HEK293T (cell line): Measurements from ENCODE around the gene NOXA1.

Source experiments
- CTCF ChIA-PET: fragments of 350-600 bp; formaldehyde crosslinking; extraction: SDS; loops from one replicate; lab custom pipeline; 2021; ENCODE audit warnings: antibody characterized with exemption, inconsistent platforms; lab: Yijun Ruan, JAX
- POLR2A ChIA-PET: fragments of 350-600 bp; formaldehyde crosslinking; extraction: SDS; loops from one replicate; lab custom pipeline; 2020; ENCODE audit warnings: antibody characterized with exemption, inconsistent platforms; lab: Yijun Ruan, JAX
- DNase-seq: peaks from one replicate; pipeline ENCODE4 v3.0.0; 2012; ENCODE audit warnings: mixed read lengths; ENCODE audit errors: extremely low spot score
- ARNT ChIP-seq: fragments of 450-650 bp; IDR thresholded peaks from 2 replicates; pipeline ENCODE4 v1.6.1; 2017; ENCODE audit warnings: mild to moderate bottlenecking
- BHLHE40 ChIP-seq: fragments of 450-650 bp; IDR thresholded peaks from 2 replicates; pipeline ENCODE4 v1.6.1; 2016; ENCODE audit warnings: mild to moderate bottlenecking, moderate library complexity, borderline replicate concordance
- CTBP1 ChIP-seq: fragments of 450-650 bp; IDR thresholded peaks from 2 replicates; pipeline ENCODE4 v1.6.1; 2016; ENCODE audit warnings: borderline replicate concordance
- ELF4 ChIP-seq: fragments of 450-650 bp; IDR thresholded peaks from 2 replicates; pipeline ENCODE4 v1.6.1; 2017; ENCODE audit warnings: antibody characterized with exemption
- FOXA1 ChIP-seq: fragments of 450-650 bp; IDR thresholded peaks from 2 replicates; pipeline ENCODE4 v1.6.1; 2016; ENCODE audit warnings: mild to moderate bottlenecking
- FOXK2 ChIP-seq: fragments of 450-650 bp; IDR thresholded peaks from 2 replicates; pipeline ENCODE4 v1.6.1; 2016; ENCODE audit warnings: mild to moderate bottlenecking
- FOXM1 ChIP-seq: fragments of 450-650 bp; IDR thresholded peaks from 2 replicates; pipeline ENCODE4 v1.6.1; 2017; ENCODE audit warnings: mild to moderate bottlenecking, borderline replicate concordance
- HDGF ChIP-seq: fragments of 450-650 bp; IDR thresholded peaks from 2 replicates; pipeline ENCODE4 v1.6.1; 2017; ENCODE audit warnings: antibody characterized with exemption, borderline replicate concordance
- L3MBTL2 ChIP-seq: fragments of 450-650 bp; conservative IDR thresholded peaks from 2 replicates; pipeline ENCODE4 v1.6.1; 2016; ENCODE audit warnings: mild to moderate bottlenecking
- LEF1 ChIP-seq: fragments of 450-650 bp; IDR thresholded peaks from 2 replicates; pipeline ENCODE4 v1.6.1; 2017; ENCODE audit warnings: mild to moderate bottlenecking, borderline replicate concordance
- NFRKB ChIP-seq: fragments of 450-650 bp; IDR thresholded peaks from 2 replicates; pipeline ENCODE4 v1.6.1; 2016; ENCODE audit warnings: mild to moderate bottlenecking, moderate library complexity
- SP1 ChIP-seq: fragments of 450-650 bp; IDR thresholded peaks from 2 replicates; pipeline ENCODE4 v1.6.1; 2017
- SUZ12 ChIP-seq: fragments of 450-650 bp; IDR thresholded peaks from 2 replicates; pipeline ENCODE4 v1.6.1; 2016; ENCODE audit warnings: mild to moderate bottlenecking
- TARDBP ChIP-seq: fragments of 450-650 bp; IDR thresholded peaks from 2 replicates; pipeline ENCODE4 v1.6.1; 2016
- ZNF384 ChIP-seq: fragments of 450-650 bp; IDR thresholded peaks from 2 replicates; pipeline ENCODE4 v1.6.1; 2016
- TF ChIP-seq, protein P1 (sequence below): fragments of 450-650 bp; IDR thresholded peaks from 2 replicates; pipeline ENCODE4 v1.6.1; 2016

NOXA1 gene

DNA sequence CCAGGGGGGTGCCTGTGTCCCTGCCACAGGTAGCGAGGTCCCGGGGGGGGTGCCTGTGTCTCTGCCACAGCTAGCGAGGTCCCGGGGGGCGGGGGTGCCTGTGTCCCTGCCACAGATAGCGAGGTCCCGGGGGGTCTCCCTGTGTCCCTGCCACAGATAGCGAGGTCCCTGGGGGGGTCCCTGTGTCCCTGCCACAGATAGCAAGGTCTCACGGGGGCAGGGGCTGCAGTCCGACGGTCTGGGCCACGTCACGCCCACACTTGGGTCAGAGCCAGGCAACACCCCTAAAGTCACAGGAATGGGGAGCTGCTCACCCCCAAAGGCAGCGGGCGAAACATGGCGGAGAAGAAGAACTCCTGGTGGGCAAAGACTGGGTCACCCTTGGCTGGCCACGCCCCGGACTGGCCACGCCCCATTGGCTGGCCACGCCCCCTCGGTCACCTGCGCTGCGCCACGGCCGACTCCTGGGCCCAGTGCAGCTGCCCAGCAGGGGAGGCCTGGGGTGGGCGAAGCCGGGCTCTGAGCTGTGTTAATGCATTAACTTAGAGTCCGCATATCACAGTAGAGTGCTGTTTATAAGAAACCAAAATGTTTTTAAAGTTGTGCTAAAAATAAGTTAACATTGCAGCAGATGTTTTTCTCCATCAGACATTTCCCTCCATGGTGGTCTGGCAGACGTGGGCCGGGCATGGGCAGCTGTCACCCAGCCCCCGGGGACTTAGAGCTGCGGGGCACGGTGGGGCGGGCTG is 7.0 kb downstream of the NOXA1 start:
- TF ChIP-seq FOXM1 (no peak), BHLHE40 (no peak), FOXK2 (no peak), CTBP1 (no peak), NFRKB (no peak), TARDBP (no peak), ARNT (no peak), LEF1 (no peak), FOXA1 (no peak), SUZ12 (no peak), ZNF384 (no peak), SP1 (no peak), L3MBTL2 (no peak)
- TF ChIP-seq, protein P1, sequence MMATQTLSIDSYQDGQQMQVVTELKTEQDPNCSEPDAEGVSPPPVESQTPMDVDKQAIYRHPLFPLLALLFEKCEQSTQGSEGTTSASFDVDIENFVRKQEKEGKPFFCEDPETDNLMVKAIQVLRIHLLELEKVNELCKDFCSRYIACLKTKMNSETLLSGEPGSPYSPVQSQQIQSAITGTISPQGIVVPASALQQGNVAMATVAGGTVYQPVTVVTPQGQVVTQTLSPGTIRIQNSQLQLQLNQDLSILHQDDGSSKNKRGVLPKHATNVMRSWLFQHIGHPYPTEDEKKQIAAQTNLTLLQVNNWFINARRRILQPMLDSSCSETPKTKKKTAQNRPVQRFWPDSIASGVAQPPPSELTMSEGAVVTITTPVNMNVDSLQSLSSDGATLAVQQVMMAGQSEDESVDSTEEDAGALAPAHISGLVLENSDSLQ: no peak
- DNase-seq: peak; percentile 84

DNA sequence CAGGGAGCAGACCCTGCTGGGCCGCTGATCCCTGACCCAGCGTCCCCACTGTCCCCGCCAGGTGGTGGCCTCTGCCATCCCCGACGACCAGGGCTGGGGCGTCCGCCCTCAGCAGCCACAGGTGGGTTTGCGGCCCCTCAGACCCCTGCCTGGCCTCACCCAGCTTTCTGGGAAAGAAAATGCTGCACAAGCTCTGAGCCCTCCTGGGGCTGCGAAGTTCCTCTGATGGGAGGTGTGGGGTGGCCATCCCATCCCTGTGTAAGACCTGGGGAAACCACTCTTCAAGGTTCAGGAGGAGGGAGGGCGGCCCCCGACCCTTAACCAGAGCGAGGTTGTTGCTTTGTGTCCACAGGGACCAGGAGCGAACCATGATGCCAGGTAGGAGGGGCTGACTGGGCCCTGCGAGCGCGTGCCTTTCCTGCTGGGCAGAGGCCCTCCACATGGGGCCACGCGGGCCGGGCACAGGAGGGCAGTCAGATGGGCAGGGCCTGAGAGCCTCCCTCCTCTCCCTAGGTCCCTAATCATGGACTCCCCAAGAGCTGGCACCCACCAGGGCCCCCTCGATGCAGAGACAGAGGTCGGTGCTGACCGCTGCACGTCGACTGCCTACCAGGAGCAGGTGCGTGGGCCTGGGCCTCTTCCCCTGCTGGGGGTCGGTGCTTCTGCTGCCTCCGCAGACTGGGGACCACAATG is 7.7 kb downstream of the NOXA1 start:
- POLR2A ChIA-PET: no interaction called here

More for the DNA sequence above, 7.0 kb downstream of the NOXA1 start:
- ChIA-PET POLR2A (no interaction called here), CTCF (no interaction called here)

DNA sequence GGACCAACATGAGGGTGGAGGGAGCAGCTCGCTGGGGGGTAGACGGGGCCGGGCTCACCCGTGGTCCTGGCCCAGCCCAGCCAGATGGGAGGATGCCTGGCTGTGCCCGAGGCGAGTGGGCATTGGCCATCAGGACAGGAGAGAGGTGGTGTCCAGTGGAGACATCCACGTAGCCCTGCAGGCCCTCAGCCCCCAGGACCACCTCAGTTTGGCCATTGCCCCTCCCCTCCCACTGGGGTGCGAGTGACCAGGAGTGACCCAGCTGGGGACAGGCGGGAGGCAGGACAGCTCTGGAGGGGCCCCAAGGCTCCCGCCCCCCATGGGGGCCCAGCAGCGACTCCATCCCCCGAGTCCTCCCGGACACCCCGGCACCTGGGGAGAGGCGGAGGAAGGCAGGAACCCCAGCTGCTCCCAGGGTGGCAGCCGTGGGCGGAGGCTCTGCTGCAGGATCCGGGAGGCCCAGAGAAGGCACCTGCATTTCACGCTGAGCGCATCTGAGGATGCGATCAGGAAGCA is 8.3 kb downstream of the NOXA1 start:
- CTCF ChIA-PET: no interaction called here

More for the DNA sequence above, 7.7 kb downstream of the NOXA1 start:
- no peak for DNase-seq
- TF ChIP-seq NFRKB (no peak), ARNT (no peak), SP1 (no peak)
- TF ChIP-seq, protein P1: no peak
- CTCF ChIA-PET: no interaction called here

DNA sequence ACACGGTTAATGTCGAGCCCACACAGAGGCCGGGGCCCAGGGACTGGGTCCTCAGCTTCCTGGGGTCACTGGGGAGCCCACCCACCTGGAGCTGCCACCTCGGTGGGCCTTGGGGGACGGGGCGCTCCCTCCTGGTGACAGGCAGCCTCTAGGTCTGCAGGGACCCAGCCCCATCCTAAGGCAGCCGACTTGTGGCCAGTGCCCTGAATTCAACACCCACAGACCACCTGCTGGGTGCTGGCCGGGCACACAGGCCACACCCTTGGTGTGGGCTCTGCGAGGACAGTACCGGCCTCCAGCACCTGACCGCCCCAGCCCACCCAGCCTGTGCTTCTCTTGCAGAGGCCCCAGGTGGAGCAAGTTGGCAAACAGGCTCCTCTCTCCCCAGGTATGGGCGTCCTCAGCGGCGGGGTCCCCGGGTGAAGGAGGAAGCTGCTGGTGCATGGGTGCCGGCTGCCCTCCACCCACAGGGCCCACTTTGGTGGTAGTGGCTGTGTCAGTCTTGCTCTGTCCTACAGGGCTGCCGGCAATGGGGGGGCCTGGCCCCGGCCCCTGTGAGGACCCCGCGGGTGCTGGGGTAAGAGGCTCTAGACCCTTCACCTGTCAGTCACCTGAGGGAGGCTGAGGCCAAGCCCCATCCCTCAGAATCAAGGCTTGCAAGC is 9.6 kb downstream of the NOXA1 start:
- ChIA-PET POLR2A (interaction anchor here (1.2 kb wide), 1 partner anchor 10 kb away, joined by 3 read pairs; the partner anchor contains the start of genes EXD3 and NOXA1), CTCF (interaction anchor here (0.8 kb wide), 1 partner anchor 13 kb away, joined by 3 read pairs; no protein-coding TSS in a partner anchor)
- no peak for TF ChIP-seq FOXA1
- TF ChIP-seq FOXK2: no peak
- TF ChIP-seq BHLHE40: no peak
- TF ChIP-seq FOXM1: no peak
- DNase-seq: no peak

More for the DNA sequence above, 8.3 kb downstream of the NOXA1 start:
- no peak for DNase-seq
- POLR2A ChIA-PET: no interaction called here
- TF ChIP-seq FOXK2 (no peak), BHLHE40 (no peak), FOXA1 (no peak), ELF4 (no peak), TARDBP (no peak), NFRKB (no peak), HDGF (no peak), SP1 (no peak), ZNF384 (no peak), L3MBTL2 (no peak), FOXM1 (no peak), LEF1 (no peak), ARNT (no peak), SUZ12 (no peak)
- TF ChIP-seq, protein P1: no peak

DNA sequence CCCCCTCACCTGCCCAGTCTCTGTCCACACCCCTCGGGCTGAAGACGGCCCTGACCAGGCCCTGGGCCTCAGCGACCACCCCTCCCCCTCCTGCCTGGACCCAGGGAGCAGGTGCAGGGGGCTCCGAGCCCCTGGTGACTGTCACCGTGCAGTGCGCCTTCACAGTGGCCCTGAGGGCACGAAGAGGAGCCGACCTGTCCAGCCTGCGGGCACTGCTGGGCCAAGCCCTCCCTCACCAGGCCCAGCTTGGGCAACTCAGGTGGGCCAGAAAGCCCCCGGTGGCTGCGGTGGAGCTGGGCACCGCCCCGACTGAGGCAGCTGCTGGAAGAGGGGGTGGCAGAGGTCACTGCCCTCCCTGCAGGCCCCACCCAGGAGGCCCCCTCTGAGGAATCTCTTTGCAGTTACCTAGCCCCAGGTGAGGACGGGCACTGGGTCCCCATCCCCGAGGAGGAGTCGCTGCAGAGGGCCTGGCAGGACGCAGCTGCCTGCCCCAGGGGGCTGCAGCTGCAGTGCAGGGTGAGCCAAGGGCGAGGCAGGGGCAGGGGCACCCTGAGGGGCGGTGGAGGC is 10.2 kb downstream of the NOXA1 start:
- TF ChIP-seq, protein P1: no peak
- TF ChIP-seq ZNF384: no peak
- no peak for TF ChIP-seq ARNT
- no peak for TF ChIP-seq CTBP1
- TF ChIP-seq LEF1: no peak
- TF ChIP-seq FOXK2: no peak
- TF ChIP-seq SUZ12: no peak
- TF ChIP-seq HDGF: no peak
- TF ChIP-seq FOXA1: no peak
- no peak for TF ChIP-seq TARDBP
- TF ChIP-seq SP1: no peak
- TF ChIP-seq BHLHE40: no peak
- no peak for TF ChIP-seq L3MBTL2
- TF ChIP-seq FOXM1: no peak
- ChIA-PET POLR2A (interaction anchor here (1.2 kb wide), 1 partner anchor 10 kb away, joined by 3 read pairs; the partner anchor contains the start of genes EXD3 and NOXA1), CTCF (no interaction called here)
- no peak for DNase-seq
